Measurements from ENCODE around the gene GAP43.

The GAP43 gene

DNA sequence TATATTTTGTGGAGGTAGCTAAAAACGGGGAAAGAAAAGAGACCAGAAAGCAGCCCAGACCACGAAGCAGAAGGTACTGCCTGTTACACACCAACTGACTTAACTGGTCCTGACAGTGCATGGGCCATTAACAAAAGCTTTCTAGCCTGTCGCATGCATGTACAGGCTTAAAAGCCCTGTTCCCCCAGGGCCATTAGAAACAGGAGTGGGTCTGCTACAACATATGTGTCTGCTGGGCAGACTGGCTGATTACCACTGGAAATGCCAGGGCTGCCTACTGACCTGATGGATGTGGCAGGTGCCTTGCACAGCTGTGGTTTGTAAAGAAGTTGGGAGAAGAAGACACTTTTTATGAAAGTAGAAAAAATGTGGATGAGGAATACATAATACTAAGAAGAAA is 137.4 kb downstream of the GAP43 start:
- DNase-seq (ENCODE audit: low read depth in 3 of 3): no peak

DNA sequence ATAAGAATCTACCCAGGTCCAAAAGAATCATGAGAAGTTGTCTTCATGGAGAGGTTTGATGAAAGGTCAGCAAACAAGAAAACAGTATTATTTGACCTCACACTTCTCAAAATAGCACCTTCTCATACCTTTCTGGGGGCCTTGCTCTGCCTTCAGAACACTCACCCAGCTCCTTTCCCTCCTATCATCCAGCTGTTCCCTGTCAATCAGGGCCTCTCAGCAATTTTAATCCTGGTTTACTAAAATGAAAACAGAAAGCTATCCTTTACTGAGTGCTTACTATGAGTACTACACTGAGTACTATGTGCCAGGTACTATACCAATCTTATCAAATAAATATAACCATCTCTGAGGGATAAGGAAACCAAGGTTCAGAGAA is 138.6 kb downstream of the GAP43 start:
- no peak for DNase-seq (ENCODE audit: low read depth in 3 of 3)

DNA sequence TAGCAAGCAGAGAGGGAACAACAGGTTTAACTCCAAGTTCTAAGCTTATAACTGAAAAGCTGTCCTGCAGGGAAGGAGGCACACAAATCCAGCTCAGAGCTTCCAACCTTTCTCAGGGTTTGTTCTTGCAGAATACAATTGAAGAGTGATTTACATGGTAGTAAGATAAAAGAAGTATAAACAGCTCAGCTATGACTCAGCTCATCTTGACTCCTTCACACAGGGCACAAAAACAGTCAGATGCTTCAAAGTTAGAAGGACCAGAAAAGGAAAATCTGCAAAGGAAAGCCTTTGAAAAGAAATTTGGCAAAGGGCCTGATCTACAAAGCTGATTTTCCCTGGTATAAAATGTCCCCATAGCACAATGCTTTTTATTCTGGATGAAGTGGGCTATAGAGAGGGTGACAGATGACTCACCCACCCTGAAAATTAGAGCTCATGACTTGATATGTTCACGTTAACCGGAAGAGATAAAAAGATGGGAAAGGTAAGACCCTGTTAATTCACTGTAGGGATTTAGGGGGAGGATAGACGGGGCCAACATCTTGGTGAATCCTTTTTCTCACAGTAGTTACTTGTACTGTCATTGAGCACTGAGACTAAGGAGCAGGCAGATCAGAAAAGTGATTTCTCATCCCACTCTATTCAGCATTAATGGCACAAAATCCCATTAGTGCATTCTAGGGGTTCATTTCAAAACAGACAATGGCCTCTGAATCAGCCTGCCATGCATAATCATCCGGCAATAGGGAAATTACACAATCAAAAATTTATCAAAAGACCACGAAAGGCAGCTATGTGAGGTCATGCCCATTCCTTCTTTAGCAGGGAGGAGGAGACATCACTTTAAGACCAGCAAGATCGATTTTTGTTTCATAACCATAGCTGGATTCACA is 143.5 kb downstream of the GAP43 start:
- DNase-seq (ENCODE audit: low read depth in 3 of 3): no peak

DNA sequence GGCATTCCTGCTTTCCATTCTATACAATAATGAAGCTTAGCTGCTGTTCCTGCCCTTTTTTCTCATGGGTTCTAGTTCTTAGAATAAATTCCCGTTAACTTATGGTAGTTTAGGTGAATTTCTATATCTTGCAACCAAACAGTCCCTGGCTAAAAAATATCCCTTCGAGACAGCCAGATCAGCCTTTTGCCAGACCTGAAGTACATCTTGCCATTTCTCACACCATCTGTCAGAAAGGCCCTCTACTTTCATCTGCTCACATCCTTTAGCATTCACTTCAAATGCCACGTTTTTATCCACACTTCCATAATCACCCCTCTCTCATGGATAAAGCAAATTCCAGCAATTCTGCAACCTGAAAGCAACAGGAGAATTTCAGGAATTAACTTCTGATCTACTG is 145.4 kb downstream of the GAP43 start:
- no peak for DNase-seq (ENCODE audit: low read depth in 3 of 3)
